ENCODE data around the gene RSPH6A.
A peak's percentile ranks its signal among the peaks of the same experiment; 100 is the strongest.

- TF ChIP-seq CTCF (IDR thresholded peaks at IDR 0.05), result peak; percentile 73 to 95 (median 87)
- TF ChIP-seq POLR2A (IDR thresholded peaks at IDR 0.05), result peak in 1 of 2 donors; percentile 2
Measured at GRCh38 chr19:45770192-45771101, 44.7 kb downstream of the RSPH6A start.
